Ramos (cell line): ENCODE measurements around the gene SSH2.
"Not testable (repeated sequence)": the region's sequence is repeated elsewhere in the genome, so short reads cannot be mapped to it uniquely, and the experiment has no call there.

Experiments
- in situ Hi-C: fragments of 300-500 bp; cut with MboI; formaldehyde crosslinking; loops from one replicate; pipeline ENCODE4 v1.14.3; 2022; ENCODE audit warnings: low sequenced_read_pairs; ENCODE audit not compliant: unreplicated experiment

SSH2 gene

DNA sequence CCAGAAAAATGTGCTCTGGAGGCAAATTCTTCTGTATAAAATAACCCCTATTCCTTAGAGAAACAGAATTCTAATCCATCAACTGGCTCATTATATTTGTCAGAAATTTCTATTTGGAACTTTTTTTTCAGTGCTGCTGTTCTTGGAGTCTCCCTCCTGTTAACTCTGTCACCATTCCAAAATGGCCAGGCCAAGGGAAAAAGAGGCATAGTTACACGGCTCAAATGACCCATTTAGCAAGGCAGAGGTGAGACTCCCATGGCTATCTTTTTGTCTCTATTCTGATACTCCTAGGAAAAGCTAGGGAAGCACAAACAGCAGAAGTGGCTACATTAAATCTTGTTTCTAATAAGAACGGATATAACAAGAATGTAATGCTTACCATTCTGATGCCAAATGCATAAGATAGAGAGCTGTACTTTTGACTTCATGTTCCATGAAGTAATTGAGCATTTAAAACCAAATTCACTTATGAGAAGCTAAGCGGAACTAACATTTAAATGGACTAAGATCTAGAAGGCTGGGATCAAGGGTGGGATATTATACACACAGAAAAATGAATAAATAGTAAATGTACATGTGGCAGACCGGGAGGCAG is 242.9 kb downstream of the SSH2 start:
- in situ Hi-C loops = no loop called here

DNA sequence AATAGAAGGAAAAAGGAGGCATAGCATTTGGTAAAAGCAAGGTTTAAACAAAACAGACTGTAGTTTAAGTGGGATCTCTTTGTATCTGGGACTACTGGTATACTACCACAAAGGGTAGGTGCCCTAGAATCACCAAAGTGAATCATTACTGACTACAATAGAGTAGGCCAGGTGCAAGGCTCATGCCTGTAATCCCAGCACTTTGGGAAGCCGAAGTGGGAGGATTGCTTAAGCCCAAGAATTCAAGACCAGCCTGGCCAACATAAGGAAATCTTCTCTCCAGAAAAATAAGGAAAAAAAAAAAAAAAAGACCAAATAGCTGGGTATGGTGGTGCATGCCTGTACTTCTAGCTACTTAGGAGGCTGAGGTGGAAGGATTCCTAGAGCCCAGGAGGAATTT is 246.5 kb downstream of the SSH2 start:
- in situ Hi-C loops = no loop called here

DNA sequence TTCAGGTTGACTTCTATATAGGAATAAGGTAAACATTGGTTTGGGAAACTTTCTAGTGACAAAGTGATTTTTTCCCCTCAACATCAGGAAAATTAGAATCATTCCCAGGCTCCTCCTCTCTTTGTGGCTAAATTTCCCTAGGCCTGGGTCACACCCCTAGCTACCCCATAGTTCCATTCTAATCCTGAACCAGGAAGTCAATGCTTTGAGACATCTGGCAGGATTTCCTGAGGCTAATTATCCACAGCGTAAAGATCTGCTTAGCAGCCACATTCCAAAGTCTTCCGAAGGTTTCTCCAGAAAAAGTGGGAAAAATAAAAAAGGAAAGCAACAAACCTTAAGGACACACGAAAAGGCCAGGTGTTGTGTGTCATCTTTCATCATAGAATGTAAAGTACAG is 247.0 kb downstream of the SSH2 start:
- in situ Hi-C loops = no loop called here

DNA sequence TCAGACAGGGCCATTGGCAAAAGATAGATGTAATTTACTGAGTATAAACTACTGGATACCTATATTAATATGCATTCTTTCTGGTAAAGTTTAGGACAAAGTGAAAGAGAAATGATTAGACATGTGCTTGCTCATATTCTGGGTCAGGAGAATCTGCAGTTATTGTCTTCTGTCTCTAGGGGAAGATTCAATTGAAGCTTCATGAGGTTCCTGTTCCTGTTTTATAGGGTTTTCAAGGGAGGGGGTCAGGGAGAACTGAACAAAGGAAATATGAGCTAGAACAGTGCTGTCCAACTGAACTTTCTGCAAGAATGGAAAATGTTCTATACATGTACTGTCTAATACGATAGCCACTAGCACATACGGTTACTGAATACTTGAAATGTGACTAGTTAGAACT is 248.0 kb downstream of the SSH2 start:
- in situ Hi-C loops = no loop called here

DNA sequence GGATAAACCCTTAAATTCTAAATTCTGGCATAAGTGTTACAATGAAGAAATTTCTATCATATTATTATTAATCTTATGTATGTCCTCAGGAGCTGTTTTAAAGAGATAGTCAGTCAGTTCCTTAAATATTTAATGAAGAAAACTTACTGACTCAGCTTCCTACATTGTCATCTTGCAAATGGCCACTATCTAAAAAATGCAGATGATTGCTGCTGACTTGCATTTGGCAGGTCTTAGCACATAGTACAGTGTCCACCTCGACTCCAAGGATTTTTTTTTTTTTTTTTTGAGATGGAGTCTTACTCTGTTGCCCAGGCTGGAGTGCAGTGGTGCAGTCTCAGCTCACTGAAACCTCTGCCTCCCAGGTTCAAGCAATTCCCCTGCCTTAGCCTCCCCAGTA is 252.2 kb downstream of the SSH2 start:
- in situ Hi-C loops = no loop called here

DNA sequence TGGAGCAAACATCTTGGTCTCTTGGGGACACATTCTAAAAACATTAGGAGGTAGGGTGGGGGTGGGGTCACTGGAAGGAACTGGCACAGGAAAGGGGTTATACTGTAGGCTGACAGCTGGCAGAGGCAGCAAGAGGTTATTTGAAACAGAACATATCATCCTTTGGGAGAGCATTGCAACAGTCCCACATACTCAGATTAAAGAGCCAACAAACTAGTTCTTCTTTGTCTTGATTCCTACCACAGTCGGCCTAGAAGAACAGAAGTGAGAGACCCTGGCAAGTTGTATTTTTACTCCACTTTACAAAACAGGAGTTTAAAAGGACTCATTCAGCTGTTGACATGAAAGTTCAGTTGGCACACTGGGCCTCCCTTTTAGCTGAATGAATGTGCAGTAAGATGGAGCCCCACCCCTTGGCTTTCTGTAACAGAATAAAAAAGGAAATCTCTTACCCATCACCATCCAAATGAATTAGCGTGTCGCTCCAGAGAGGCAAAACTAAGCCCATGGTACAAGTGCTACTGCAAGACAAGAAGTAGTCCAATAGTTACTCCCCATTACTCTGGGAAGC is 252.7 kb downstream of the SSH2 start:
- in situ Hi-C loops = no loop called here

DNA sequence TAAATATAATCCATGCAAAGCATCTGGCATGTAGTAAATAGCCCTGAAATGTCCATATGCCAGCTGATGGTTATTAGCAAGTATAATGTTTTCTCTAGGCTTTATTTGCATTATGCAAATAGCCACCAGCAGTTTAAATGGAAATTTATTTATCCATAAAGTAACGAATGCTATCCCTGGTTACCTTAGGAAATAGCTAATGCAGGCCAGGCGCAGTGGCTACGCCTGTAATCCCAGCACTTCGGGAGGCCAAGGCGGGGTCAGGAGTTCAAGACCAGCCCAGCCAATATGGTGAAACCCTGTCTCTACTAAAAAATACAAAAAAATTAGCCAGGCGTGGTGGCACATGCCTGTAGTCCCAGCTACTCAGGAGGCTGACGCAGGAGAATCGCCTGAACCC is 254.1 kb downstream of the SSH2 start:
- in situ Hi-C loops = not testable (repeated sequence)

DNA sequence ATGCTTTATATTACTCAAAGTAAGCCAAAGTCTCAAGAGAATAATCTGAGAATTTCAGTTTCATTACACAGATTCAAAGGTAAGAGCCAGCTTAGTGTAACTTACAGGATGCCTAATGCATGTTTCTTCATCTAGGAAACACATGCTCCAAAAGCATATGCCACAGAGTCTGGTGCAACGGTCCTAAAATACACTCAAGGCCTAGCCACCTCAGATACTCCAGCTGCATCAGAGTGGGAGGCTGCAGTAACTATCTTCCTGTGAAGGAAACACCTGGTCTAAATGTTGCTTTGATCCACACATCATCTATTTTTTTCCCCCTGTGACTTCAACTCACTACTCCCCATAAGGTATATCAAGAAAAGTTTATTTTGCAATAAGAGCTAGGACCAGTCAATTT is 255.7 kb downstream of the SSH2 start:
- in situ Hi-C loops = no loop called here

DNA sequence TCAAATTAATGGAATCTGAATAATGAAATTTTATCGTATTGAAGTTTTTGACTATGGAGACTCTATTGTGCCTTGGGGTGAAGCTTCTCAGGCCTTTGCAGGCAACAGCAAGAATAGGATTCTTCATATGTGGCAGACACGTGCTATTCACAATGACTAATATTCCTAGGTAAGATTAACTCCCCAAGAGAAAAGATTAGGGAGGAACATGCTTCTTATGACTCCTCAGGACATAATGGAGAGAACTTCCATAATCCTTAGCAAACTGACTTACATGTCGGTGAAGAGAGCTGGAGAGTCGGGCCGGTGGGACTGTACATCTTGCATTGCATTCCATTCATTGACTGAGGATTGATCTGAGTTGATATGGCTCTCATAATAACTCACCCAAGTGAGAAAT is 258.4 kb downstream of the SSH2 start:
- in situ Hi-C loops = no loop called here

DNA sequence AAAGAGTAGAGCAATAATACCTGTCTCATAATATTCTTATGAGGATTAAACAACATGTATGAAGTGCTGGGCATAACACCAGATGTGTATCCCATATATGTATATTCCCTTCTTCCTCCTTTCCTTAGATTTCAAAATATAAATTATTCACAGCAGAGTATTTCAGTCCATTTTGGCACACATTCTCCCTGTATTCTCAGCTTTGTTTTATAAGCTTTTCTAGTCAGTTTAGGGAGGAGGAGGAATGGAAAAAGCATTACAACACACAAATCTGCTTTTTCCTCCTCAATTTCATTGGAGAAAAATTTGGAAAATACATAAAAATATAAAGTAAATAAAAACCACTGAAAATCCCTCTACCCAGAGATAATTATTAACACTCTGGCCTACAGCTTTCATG is 260.8 kb downstream of the SSH2 start:
- in situ Hi-C loops = no loop called here

DNA sequence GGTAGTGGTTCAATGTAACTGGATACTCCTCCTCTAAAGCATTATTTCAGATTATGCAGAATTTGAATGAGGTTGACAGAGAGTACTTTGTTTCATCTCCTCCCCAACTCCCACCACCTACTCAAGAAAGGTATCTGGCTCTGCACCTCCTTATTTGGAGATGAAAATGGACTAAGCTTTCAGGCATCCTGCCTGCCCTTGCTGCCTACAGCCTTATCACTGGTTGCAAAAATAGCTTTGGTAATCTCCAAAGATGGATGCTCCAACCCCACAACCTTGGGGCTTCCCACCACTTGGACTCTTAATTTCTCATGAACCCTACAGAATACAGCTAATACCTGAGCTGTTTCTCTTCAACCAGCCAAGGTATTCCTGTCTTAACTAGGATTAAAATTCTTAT is 262.1 kb downstream of the SSH2 start:
- in situ Hi-C loops = no loop called here

DNA sequence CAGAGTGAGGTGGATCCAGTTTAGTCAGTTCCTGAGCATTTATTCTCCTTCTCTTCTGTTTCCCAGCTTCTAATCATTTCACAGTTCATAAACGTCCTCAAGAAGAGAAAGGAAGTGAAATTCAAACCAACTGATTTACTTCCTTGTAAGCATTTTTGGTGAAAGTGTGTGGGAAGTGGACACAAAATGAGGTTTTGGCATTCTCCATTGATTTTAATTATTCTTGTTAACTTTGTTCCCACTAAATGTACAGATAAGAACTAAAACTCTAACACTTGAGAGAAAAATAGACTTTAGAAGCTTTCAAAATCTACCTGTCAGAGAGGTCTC is 264.6 kb downstream of the SSH2 start:
- in situ Hi-C loops = no loop called here

DNA sequence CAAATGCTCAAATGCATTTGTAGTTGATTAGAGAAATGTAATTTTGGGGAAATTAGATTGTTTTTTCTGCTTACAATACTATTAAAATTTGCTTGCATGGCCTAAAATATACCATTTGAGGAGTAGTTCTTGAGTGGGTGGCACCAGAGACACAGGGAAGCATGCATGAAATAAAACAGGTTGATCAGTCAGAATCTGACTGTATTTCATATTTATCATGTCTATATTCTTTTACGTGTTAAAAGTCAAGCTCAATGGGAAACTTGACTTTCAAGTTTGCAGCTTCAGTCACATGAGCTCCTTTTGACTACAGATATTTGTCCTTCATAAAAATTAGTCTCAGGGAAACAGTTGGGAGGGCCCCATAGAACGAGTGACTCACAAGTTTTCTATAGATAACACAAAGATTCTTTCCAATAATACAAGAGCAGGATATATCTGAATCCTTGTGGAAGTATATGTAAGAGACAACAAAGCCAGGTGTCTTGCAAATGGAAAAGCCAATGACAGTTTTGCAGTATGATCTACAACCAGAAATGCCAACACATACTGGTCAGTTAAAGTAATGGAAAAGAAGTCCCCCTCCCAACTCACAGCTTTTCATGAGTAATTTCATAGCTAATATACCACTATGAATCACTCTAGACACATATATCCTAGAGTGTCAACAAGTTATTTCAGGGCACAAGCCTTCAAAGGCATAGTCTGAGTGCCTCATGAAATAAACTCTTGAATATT is 265.1 kb downstream of the SSH2 start:
- in situ Hi-C loops = no loop called here

DNA sequence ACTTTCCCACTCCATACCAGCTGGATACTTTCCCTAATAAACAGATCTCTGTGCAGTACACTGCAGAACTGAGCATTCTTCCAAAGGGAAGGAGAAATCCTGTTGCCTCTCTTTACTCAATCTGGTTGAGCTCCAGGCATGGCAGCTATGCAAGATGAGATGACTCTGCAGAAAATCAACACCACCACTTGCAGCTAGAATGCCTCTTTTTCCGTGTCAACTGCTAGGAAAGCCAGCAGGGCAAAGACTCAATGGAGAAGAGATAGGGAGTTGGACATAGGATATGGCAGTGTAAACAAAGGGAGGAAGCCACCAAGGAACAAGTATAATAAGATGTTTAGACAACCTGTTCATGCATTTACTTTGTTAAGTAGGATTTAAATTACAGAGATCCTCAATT is 266.9 kb downstream of the SSH2 start:
- in situ Hi-C loops = no loop called here

DNA sequence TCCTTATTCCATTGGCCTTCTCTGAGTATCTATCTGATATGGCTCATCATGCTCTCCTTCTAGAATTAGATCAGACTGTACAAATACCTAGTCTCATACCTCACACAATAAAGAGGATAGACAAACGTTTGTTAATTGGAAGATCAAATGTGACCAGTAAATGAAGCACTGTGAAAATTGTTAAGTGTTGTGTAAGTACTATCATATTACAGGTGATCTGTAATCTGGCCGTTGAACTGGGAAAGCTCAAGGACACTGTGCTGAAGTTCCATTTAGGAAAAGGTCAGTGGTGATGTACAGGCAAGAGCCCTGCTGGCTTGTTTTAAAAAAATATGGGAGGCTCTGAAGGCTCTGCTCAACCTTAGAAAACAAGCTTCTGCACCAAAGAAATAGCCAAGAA is 268.8 kb downstream of the SSH2 start:
- in situ Hi-C loops = no loop called here

DNA sequence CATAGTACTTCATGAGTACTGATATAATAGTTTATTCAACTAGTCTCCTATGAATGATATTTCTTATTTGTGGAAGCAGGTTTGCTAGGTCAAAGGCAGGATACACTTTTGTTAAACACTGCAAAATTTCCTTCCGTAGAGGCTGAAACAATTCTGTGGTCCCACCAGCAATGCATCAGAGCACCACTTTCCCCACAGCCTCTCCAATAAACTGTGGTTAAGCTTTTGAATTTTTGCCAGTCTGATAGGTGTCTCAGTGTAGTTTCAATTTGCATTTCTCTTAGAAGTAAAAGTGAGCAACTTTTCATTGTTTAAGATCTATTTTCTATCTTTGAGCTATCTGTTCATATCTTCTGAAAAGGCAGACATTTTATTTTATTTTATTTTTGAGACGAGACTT is 270.9 kb downstream of the SSH2 start:
- in situ Hi-C loops = no loop called here

DNA sequence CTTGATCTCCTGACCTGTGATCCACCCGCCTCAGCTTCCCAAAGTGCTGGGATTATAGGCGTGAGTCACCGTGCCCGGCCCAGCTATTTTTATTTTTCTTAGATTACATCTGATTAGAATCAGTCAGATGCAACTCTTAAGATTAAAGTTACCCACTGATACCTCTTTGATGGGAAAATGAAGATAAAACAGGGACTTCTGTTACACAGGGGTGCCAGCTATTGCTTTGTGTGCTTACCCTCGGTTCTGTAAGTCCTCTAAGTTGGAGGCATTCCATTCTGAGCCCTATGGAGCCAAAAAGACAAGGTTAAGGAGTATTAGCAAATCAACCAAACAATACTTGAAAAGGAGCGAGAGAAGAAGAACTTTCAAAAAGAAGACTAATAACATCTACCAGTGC is 274.7 kb downstream of the SSH2 start:
- in situ Hi-C loops = no loop called here

DNA sequence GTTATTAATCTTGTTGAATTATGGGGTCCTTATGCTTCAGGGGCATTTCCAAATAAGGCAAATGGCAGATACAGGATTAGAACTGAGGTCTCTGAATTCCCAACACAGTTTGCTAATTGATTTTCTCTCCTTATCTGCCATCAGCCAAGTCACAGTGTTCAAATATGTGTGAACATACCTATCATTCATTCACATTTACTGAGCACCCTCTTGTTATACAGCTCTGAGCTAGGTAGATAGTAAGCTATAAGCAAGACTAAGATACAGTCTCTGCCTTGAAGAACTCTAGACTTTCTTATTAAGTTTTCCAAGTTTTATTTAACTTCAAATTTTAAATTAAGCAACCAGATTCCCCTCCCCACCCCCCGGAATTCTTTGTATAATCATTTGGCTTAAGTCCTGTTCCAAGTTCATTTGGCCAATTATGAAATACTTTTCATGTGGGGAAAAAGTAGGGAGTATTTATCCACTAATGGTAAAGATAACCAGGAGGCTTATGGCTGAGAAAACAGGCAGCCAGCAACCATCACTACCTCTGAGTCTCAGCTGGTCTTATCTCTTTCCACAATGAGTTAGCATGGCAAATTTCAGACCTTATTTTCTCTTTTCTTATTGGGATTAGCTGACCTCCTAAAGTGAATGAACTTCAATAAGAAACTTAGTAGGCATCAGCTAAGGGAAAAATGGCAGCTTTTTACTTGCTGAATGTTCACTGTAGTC is 275.9 kb downstream of the SSH2 start:
- in situ Hi-C loops = no loop called here

DNA sequence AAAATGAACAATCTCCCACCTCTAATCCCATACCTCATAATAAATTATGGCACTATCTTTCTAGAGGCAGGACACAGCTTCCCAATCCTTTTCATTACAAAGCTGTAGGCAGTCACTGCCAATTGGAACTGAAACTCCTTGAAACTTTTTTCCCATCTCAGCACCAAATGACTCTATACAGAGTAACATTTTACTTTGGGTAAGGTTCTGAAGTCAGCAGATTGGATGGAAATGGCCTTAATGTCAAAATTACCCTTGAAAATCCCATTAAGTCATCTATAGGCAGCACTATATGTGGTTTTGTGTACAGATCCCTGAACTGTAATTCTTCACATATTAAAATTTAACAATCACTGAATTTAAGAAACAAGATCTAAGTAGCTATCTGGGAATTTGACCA is 277.1 kb downstream of the SSH2 start:
- in situ Hi-C loops = no loop called here

DNA sequence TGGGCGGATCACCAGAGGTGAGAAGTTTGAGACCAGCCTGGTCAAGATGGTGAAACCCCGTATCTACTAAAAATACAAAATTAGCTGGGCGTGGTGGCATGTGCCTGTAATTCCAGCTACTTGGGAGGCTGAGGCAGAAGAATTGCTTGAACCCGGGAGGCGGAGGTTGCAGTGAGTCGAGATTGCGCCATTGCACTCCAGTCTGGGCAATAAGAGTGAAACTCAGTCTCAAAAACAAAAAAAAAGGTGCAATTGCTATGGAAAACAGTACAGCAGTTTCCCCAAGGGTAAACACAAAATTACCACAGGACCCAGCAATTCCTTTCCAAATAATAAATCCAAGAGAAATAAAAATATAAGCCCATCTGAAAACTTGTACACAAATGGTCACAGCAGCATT is 278.1 kb downstream of the SSH2 start:
- in situ Hi-C loops = not testable (repeated sequence)

DNA sequence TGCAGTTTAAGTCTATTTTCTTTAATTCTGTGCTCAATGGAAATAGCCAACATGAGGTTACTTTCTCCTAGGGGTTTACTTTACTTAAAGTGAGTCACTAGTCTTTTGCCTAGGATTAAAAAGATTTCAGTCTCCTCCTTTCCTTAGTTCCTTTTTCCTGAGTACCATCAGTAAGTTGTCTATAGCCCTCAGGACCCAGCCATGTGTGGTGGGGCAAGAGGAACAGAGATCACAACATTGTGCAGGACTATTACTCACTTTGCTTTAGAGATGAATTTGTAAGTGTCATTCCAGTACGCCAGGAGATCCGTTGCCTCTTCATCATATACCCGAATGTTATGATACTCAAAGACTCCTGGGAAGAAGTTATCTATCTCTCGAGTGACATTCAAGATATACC is 279.6 kb downstream of the SSH2 start:
- in situ Hi-C loops = no loop called here
